Suppressor macrophage treated with lipopolysaccharide for 1 hour (primary cell): ENCODE measurements around the gene CCZ1.
A peak's percentile ranks its signal among the peaks of the same experiment; 100 is the strongest.
"Not testable (repeated sequence)": the region's sequence is repeated elsewhere in the genome, so short reads cannot be mapped to it uniquely, and the experiment has no call there.

Experiments
- DNase-seq, 3 donors: peaks; one replicate each; pipeline ENCODE4 v3.0.0-alpha.2; 2020 to 2022

Gene CCZ1

DNA sequence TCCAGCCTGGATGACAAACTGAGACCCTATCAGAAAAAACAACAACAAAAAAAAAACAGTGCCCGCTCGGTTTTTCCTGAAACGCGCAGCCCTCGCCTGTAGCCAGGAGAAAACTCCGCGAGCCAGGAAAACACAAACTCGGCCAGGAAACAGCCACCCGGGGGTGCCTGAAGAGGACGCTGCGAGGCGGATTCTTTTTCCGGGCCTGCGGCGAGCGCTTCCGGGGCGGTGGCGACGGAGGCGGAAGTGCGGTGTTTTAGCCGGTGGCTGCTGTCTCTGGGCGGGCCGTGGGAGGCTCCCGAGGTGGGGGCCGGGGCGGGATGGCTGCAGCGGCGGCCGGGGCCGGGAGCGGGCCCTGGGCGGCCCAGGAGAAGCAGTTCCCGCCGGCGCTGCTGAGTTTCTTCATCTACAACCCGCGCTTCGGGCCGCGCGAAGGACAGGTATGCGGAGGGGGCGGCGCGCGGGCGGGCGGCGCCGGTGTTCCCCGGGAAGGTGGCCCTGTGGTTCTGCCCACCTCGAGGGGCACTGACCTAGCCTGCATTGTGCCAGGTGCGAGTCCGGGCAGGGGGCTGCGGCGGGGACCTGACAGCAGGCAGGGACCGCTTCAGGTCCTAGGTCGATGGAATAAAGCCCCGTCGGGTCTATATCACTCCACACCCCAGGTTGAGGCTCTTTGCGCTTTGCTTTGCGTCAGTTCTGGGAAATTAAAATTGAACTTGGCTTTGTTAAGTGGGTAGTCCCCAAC lies at the start of gene CCZ1:
TSS of gene CCZ1 (plus strand) at position 254 of the 745 bp plus-strand sequence. CDS start at position 321, 67 bp downstream.
- DNase-seq, result peak; percentile 62 to 78 (median 70)

DNA sequence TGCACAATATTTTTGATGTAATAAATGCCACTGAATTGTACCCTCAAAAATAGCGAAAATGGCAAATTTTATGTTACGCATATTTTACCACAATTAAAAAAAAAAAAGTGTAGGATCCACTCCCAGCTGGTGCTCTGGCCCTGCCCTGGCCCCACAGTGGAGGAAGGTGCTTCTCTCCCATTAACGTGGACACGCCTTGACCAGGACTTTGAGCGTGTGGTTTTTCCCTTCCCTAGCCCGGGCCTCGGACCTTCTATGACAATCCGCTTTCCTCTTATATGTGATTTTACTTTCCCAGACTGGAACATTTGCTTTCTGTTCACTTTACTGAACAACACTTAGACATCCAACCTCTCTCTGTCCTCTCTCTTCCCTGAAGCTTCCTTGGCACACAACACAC lies 47.6 kb upstream of the CCZ1 start:
- DNase-seq, result no peak

DNA sequence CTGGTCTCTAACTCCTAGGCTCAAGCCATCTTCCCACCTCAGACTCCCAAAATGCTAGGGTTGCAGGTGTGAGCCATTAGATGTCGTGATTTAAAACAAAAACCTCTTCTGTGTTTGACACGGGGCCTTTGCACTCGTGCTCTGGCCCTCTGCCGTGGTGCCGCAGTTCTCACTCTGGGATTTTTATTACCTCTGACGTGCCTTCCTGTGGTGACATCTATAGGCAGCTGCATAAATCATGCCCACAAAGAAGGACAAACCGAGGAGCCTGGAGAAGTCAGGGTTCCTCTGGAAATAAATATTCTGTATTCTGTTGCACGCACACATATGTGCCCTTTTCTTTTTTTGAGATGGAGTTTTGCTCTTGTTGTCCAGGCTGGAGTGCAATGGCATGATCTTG lies 43.8 kb upstream of the CCZ1 start:
- DNase-seq, result no peak

DNA sequence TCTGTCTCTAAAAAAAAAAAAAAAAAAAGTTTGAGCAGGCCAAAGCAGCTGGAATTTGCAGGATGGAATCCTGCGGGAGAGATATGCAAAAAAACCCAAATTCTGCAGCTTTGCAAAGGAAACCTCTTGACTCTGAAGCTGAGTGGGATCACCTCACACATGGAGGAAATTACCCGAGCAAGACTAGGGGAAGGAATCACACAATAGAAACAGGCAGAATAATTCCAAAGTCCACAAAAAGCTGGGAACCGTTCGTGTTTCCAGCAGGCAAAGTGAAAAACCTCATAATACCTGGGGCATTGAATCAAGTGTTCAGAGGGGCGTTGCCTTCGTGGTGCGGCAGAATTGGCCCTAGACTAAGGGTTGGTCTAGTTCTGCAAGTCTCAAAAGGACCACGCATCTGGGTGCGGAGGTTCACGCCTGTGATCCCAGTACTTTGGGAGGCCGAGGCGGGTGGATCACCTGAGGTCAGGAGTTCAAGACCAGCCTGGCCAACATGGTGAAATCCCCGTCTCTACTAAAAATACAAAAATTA lies 41.4 kb upstream of the CCZ1 start:
- DNase-seq, result not testable (repeated sequence)

DNA sequence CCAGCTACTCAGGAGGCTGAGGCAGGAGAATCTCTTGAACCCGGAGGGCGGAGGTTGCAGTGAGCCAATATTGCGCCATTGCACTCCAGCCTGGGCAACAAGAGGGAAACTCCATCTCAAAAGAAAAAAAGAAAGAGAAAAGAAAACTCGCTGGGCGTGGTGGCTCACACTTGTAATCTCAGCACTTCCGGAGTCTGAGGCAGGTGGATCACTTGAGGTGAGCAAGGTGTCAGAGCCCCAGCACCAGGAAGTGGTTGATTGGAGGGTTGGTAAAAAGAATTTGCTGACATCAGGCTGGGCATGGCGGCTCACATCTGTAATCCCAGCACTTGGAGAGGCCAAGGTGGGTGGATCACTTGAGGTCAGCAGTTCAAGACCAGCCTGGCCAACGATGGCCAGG lies 40.0 kb upstream of the CCZ1 start:
- not testable (repeated sequence) for DNase-seq

DNA sequence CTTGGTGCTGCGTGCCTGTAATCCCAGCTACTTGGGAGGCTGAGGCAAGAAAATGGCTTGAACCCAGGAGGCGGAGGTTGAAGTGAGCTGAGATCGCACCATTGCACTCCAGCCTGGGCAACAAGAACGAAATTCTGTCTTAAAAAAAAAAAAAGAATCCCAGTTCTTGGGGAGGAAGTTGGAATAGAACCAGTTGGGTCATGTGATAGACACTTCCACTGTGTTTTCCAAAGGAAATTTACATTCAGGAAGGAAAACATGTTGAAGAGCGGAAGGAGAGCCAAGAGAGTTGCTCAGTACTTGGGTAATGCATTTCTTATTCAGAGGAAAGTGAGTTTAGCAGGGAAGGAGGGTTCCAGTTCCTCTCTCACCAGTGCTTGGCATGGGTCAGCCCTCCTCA lies 37.3 kb upstream of the CCZ1 start:
- not testable (repeated sequence) for DNase-seq

DNA sequence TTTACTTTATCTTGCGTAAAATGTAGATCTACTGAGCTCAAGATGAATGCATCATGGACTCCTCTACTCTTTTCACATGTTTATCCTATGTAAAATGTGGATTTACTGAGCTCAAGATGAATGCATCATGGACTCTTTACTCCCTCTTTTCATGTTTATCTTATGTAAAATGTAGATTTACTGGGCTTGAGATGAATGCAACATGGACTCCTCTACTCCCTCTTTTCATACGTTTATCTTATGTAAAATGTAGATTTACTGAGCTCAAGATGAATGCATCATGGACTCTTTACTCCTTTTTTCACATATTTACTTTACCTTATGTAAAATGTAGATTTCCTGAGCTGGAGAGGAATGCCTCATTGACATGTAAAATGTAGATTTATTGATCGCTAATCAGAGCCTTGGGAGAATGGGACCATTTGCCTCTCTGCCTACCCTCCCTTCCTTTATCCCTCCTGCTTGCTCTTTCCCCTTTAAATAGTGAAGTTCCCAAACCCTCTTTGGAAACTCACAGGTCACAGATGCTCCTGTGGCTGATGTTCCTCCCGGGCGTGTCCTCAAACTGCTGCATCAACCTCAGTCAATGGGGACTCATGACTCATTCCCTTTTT lies 35.7 kb upstream of the CCZ1 start:
- not testable (repeated sequence) for DNase-seq

DNA sequence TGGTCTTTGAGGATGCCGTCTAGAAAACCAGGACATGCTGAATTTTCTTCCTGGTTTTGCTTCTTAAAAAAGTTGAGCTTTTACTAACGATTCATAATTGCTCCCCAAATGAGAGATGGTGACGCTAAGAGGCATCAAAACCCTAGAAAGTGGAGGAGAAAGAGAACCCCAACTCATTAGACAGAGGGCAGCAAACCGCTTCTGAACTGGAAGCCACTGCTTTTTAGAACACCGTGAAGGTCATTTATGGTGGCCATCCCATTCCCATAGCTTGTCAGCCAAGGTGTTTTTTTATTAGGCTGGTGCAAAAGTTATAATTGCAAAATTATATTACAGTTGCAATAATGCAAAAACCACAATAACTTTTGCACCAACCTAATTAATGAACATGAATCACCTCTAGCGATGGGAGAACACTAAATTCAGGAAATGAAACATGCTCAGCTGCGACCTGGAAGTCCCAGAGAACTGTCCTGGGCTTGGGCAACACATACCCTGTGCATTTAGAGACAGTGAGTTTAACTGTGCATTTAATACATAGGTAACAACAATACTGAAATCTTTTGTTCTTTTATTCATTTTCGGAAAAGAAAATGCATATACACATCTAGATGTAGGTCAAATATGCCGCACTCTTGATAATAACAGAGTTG lies 33.1 kb upstream of the CCZ1 start:
- peak; percentile 35 to 50 (median 42) for DNase-seq

DNA sequence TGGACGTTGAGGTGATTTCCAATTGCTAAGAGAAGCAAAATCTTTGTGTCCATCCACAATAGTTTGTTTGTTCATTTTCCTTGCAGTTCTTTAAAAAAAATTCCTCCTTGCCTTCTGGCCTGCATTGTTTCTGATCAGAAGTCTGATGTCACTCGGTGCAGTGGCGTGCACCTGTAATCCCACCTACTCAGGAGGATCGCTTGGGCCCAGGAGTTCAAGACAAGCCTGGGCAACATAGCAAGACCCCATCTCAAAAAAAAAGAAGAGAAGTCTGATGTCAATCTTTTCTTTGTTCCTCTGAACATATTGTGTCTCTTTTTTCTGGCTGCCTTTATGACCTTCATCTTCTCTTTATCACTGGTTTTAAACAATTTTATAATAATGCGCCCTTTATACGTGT lies 31.5 kb upstream of the CCZ1 start:
- no peak for DNase-seq

DNA sequence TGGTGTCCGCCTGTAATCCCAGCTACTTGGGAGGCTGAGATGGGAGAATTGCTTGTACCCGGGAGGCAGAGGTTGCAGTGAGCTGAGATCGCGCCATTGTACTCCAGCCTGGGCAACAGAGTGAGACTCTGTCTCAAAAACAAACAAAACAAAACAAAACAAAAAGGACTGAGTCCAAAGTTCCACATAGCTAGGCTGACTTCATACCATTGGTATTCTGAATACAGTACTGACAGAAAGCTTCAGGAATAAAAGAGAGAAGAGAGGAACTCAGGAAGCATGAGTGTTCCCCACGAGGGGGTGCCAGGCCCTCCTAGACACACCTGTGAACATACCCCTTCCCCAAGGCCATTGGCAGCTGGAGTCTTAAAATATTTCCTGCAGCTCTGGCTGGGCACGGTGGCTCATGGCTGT lies 29.6 kb upstream of the CCZ1 start:
- not testable (repeated sequence) for DNase-seq

DNA sequence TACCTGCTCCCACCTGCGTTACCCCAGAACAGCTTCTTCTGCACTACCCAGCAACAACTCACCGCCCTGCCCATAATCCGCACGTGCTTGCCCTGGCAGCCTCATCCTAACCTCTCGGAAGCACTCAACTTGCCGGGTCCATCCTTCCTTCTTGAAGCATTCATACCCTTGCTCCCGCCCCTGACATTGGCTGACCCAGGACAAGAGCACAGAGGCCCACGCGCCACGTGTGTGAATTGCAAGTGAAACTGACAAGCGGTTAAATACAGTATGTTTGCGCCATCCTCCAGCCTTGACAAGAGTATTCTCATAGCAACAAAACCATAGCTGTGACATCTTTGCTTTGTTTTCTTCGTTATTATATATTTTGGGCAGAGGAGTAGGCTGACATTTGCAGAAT lies 28.8 kb upstream of the CCZ1 start:
- DNase-seq, result no peak

DNA sequence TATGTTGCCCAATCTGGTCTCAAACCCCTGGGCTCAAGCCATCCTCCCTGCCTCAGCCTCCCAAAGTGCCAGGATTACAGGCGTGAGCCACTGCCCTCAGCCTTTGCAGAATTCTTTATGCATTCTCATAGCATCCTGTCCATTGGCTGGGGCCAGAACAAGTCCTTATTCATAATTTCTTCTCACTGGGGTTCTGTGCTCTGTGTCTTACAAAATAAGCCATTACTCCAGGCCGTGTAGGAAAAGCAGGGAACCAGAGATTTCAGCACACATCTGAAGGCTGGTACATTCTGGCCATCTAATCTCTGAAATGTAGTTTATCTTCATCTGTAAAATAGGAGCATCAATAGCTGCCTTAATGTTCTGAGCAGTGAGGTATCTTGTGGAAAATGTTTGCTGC lies 28.2 kb upstream of the CCZ1 start:
- DNase-seq, result no peak

DNA sequence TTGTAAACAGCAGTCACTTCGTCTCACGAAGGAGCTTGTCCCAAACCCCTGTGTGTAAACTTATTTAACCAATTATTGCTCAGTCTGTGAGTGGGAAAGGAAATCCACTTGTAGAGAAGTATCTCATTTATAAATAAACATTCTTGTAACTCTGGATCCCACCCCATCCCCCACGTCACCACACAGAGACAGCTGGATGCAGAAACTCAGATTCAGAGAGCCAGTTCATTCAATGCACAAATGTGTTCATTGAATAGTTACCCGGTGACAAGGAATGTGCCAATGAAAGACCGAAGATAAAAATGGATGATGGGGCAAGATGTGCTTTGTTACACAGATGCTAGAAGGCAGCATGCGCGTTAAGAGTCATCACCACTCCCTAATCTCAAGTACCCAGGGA lies 26.2 kb upstream of the CCZ1 start:
- no peak for DNase-seq

DNA sequence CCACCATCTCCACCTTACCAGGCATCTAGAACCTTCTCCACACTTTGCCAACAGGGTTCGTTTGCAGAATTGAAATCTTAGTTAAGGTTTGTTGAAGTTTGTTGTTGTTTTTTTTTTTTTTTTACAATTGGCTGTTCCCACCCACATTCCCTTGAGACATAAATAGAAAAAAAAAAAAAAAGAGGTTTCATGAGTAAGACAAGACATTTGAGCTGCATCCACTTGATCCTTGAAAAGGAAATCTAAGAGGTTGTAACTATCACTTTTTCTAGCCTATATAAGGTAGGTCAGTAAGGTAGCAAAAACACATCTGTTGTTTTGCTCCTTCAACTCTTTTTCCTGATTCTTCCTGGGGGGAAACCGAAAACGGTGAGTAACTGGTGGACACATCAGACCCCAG lies 18.9 kb upstream of the CCZ1 start:
- DNase-seq, result not testable (repeated sequence)

DNA sequence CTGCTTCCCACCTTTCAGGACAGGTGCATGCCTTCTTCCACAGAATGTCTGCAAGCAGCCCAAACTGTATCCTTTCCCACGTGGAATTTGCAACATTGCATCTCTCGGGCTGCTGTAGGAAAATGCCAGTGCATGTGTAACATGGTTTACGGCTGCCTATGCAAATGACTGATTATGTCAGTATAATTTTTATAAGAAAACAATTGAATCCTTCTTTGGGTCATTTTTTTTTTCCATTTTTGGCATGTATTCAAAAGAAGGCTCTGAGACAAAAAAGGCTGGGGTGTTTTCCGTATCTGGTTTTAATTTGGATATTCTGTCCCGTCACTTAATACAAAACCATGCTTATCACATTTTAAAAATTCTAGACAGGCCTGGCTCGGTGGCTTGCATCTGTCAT lies 18.4 kb upstream of the CCZ1 start:
- DNase-seq, result not testable (repeated sequence)

DNA sequence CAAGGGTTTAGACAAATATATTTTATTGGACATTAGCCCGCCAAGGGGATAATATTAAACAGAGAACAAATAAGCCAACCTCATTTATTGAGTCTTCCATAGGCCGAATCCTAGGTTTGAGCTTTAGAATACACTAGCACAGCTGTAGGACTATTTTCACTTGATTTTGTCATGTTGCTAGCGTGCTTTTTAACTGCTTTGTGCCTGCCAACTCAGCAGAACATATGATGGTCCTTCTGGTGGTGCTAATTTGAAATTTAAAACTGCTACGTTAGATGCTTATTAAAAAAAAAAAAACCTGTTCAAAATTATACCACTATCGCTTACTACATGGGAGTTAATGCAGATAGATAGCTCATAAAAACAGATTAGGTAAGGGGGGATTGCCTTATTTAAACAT lies 14.1 kb upstream of the CCZ1 start:
- DNase-seq, result not testable (repeated sequence)

DNA sequence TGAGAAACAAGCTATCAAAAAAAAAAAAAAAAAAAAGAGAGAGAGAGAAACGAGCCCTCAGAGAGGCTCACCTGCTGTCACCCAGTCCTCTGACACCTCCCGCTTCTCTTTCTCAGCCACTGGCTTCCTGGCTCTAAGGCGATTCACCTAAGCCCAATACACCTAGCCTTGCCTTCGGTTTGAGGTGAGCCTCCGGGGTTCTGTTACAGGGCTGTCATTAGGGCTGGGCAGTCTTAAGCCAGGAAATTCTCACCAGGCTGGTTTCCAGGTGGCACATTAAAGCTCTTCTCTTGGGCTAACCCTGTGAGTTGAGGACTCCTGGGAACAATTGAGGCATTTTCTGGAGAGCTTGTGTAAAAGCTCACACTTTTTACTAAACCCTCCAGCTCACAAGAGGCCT lies 10.5 kb upstream of the CCZ1 start:
- DNase-seq, result not testable (repeated sequence)

DNA sequence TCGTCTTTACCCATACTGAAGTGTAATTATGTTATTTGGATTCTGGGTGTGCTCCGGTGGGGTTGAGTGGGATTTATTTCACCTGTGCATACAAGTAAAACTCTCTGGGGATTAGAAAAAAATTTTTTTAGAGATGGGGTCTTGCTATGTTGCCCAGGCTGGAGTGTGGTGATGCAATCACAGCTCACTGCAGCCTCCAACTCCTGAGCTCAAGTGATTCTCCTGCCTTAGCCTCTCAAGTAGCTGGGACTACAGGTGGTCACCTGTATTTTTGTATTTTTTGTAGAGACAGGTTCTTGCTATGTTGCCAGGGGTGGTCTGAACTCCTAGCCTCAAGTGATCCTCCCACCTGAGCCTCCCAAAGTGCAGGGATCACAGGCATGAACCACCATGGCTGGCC lies 8.3 kb upstream of the CCZ1 start:
- not testable (repeated sequence) for DNase-seq

DNA sequence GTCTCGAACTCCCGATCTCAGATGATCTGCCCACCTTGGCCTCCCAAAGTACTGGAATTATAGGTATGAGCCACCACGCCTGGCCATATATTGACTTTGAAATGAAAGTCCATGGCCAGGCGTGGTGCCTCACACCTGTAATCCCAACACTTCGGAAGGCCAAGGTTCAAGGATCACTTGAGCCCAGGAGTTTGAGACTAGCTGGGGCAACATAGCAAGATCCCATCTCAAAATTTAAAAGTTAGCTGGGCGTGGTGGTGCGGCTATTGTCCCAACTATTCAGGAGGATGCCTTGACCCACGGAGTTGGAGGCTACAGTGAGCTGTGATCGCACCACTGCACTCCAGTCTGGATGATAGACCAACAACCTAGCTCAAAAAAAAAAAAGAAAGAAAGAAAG lies 6.0 kb upstream of the CCZ1 start:
- DNase-seq, result no peak

DNA sequence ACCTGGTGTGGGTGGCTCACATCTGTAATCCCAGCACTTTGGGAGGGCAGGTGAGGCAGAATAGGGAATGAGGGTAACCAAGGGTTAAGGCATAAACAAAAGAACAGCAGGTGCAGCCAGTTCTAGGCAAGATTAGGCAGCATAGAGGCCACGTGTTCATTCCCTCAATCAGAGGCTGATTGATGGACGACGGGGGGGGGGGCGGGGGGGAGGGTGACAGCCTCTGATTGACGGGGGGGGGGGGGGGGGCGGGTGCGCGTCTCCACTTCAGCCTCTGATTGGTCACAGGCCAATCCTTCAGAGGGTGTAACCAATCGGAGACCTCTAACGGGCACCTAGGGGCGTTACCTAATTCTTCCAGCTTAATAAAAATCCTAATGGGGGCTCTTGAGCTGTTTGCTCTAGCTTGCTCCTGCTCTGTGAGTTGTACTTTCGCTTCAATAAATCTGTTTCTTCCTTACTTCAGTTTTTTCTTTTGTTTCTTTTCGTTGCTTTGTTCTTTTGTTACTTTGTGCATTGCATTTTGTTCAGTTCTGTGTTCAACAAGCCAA lies 1.1 kb upstream of the CCZ1 start:
- not testable (repeated sequence) for DNase-seq

DNA sequence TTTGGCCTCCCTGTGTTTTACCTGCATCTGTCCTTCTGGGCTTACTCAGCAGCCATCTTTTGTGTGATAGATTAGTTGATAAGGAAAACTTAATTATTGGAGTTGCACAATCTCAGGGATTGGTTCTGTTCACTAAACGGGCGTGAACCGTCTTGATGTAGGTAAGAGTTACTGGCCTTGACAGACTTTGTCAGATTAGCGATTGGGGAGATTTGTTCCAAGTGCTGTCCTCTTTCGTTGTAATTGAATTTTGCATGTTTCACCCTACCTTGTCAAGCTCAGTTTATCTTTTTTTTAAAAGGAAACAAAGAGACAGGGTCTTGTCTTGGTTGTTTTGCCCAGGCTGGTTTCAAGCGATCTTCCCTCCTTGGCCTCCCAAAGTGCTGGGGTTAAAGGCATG lies 4.5 kb downstream of the CCZ1 start:
- DNase-seq, result not testable (repeated sequence)

DNA sequence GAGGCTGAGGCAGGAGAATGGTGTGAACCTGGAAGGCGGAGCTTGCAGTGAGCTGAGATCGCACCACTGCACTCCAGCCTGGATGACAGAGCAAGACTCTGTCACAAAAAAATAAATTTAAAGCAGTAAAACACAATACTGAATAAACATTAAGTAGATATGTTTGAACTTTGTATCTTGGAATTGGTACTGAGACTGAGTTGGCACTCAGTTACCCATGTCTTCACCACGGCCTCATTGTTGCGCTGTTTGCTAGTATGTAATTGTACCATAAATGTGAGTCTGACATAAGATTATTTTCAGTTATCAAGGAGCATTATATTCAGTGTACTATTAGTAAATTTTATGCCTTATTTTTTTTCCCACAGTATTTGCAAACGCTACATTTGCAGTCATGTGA lies 6.2 kb downstream of the CCZ1 start:
- not testable (repeated sequence) for DNase-seq

DNA sequence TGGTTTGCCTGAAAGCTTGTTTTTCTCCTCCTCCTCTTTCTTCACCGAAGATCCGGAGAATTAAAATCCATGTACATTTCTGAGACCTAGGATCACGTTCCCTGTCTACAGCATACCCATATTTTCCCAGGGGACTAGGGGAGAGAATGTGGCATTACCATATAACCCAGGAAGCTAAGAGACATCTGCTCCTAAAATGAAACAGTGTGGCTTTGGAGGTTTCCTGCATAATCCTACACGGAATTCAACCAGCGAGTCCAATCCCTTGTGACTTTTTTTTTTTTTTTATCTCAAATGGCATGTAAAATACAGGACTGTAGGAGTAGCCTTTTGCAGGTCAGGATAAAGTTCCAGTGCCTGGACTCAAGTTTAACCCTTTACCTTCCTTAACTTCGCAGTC lies 10.3 kb downstream of the CCZ1 start:
- DNase-seq, result not testable (repeated sequence)
